NCI-H2029 treated with DMSO at 0.1 percent for 48 hours (cell line): ENCODE measurements around the gene WDHD1.
"Not testable (repeated sequence)": the region's sequence is repeated elsewhere in the genome, so short reads cannot be mapped to it uniquely, and the experiment has no call there.

Experiments
- DNase-seq: peaks from one replicate; lab custom pipeline; 2025; lab: John Stamatoyannopoulos, UW

The WDHD1 gene

DNA sequence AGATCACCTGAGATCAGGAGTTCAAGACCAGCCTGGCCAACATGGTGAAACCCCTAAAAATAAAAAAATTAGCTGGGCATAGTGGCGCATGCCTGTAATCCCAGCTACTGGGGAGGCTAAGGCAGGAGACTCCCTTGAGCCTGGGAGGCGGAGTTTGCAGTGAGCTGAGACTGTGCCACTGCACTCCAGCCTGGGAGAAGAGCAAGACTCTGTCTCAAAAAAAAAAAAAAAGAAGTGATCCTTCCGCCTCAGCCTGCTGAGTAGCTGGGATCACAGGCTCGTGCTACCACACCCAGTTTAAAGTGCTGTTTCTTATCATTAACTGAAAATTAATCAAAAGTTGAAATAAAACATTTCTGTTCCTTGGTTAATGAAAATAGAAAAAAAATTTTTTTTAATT lies 117.9 kb downstream of the WDHD1 start:
- DNase-seq, result not testable (repeated sequence)

DNA sequence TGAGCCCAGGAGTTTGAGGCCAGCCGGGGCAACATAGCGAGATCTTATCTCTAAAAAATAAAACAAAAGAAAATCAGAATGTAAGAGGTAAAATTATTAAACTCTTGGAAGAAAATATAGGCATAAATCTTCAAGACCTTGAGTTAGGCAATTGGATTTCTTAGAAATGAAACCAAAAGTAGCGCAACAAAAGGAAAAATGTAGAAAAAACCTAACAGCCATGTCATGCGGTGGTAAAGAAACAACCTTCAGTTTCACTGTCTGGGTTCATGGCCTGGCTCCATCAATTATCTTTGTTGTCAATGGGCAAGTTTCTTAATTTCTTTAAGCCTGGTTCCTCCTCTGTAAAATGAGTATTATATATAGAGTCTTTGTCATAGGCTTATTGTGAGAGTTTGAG lies 118.7 kb downstream of the WDHD1 start:
- DNase-seq, result no peak

DNA sequence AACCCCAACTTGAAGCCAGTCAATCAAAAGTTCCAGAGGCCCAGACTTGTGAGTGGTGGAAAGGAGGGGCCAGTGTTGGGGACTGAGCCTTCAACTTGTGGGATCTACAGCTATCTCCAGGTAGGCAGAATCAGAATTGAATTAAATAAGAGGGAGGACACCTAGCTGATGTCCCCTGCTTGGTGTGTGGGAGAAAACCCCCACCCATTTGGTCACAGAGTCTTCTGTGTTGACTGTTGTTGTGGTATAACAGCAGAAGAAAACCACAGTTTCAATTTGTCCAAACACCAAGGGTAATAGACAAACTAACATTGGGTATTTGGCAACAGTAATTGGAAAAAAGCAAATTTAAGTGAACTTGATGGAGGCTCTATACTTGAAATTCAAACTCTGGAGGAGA lies 120.8 kb downstream of the WDHD1 start:
- DNase-seq, result no peak

DNA sequence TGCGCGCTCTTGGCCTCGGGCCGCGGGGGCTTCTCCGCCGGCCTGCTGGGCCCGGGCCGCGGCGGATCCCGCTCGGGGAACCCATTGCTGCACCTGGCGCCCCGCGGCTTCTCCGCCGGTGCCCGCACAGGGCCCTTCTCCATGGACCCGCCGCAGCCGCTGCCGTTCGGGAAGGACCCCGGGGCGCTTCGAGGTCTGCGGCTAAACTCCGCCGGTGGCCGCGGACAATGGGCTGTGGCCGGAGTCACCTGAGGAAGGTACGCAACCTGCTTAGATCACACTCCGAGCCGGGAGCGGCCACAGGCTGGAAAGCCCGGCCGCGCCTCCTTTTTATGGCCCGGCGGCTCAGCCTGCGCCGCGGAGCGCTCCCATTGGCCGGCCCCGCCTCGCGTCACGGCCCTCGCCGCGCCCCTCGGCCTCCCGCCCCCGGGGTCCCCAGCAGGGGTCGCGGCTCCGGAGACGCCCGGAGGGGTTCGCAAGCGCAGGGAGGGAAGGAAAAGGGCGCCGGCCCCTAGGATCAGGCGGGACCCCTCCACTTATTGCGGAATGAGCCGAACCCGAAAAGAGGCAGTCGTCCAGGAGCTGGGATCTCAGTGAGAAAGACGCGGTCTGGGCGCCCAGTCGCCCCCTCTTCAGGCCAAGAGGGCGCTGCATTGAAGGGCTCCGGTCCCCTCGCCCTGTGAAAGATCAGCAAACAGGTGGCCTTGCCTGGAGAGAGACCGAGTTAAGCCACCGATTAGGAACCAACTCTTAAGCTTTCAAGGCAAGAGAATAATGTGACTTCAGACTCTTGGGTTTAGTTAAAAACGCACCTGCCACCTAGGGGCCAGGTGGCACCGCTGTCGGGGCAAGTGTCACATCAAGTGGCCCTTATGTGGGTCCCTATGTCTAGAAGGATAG lies 124.1 kb downstream of the WDHD1 start, which contains the start of gene GCH1:
GCH1 (minus strand) TSS at position 306 of the 900 bp plus-strand sequence; CDS start at position 143, 163 bp downstream.
- DNase-seq, result peak; percentile 65

DNA sequence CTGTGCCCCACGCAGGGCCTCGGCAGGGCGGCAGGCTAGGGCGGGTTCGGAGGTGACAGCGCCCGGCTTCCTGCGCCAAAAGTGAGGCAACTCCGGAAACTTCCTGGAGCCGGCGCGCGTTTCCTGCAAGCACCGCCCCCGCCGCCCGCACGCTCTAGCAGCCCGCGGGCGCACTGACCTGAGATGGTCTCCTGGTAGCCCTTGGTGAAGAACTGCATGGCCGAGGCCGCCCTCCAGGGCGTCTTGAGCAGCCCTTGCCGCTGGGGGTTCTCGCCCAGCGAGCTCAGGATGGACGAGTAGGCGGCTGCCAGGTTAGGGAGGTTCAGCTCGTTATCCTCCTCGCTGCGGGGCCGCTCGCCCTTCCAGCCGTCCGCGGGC lies 124.8 kb downstream of the WDHD1 start:
- no peak for DNase-seq

DNA sequence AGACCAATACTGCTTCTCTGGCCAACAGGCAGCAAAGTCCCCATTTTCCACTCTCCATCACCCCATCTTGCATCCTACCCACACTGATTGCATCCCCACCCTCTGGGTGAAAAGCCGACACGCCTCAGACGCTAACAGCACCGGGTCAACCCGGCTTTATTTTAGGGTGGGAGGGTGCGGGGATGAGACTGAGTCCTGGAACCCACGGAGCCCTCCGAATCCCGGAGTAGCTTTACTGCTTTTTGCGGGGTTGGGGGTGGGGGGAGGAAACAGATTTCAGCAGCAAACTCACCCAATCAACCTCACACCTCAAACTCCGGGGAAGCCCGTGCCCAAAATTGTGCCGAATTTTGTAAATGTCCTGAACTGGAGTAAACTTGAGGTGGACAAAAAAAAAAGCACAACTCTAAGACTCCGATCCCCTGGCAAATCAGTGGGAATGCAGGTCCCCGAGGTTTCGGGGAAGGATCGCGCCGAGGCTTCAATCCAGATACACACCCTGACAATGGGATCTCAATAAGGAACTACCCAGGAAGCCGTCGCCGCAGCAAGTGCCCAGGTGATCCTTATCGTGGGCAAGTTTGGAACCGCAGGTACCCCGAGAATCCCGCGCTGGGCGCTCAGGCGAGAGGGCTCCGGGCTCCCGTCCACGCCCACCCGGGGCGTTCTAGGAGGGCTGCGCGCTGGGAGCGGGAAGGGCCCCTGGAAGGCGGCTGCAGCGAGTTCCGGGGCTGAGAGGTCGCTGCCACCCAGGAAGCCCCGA lies 125.3 kb downstream of the WDHD1 start:
- DNase-seq, result no peak

DNA sequence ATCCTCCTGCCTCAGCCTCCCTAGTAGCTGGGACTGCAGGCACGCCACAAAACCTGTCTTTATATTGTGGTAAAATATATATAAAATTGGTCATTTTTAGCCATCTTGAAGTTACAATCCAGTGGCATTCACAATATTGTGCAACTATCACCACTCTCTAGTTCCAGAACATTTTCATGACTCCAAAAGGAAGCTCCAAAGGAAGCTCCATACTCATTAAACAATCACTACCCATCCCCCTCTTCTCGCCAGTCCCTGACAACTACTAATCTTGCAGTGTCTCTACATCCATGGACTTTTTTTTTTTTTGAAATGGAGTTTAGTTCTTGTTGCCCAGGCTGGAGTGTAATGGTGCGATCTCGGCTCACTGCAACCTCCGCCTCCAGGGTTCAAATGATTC lies 127.3 kb downstream of the WDHD1 start:
- no peak for DNase-seq

DNA sequence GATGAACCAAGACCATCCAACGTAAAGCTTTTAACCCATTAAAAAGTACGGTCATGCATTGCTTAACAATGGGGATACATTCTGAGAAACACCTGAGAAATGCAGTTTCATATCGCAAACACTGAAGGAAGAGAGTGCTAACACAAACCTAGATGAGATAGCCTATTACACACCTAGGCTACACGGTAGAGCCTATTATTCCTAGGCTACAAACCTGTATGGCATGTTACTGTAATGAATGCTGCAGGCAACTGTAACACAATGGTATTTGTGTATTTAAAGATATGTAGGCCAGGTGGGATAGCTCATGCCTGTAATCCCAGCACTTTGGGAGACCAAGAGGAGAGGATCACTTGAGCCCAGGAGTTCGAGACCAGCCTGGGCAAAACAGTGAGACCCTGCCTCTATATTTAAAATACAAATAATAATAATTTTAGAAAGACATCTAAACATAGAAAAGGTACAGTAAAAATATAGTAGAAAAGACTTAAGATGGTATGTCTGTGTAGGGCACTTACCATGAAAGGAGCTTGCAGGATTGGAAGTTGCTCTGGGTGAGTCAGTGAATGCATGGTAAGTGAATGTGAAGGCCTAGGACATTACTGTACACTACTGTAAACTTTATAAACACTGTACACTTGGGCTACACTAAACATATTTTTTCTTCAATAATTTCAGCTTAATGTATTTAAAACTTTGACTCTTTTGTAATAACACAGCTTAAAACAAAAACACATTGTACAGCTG lies 128.9 kb downstream of the WDHD1 start:
- DNase-seq, result not testable (repeated sequence)

DNA sequence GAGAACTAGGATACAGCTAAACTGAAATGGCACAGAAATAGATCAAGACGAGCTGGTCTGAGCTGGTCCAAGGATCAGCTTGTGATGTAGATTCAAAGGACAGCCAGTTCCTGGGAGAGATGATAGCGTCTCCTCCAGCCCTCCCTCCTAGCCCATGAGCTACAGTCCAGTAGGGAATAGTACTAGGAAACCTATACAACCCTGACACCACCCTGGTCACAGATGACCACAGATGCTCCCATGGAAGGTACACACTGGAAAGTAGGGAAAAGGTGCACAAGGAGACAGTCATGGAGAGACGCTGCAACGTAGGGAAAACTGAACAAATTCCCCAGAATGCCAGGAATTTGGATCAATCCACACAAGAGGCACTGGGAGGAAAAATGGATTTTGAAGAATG lies 131.2 kb downstream of the WDHD1 start:
- no peak for DNase-seq

DNA sequence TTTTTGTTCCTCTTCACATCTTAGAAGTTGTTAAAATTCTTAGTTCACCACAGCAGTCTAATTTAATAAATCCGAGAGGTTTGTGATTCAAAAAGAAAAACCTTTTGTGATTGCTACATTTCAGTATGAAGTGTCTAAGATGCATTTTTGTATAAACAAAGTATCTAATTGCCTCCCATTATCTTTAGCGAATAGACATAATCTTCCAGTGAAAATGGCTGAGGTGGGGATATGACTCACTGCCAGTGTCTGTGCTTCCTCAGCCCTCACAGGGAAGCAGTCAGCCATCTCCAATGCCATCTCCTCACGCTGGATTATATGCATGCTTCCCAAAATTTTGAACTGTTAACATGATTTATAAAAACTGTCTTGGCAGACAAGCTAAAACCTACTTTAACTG lies 131.9 kb downstream of the WDHD1 start:
- DNase-seq, result no peak

DNA sequence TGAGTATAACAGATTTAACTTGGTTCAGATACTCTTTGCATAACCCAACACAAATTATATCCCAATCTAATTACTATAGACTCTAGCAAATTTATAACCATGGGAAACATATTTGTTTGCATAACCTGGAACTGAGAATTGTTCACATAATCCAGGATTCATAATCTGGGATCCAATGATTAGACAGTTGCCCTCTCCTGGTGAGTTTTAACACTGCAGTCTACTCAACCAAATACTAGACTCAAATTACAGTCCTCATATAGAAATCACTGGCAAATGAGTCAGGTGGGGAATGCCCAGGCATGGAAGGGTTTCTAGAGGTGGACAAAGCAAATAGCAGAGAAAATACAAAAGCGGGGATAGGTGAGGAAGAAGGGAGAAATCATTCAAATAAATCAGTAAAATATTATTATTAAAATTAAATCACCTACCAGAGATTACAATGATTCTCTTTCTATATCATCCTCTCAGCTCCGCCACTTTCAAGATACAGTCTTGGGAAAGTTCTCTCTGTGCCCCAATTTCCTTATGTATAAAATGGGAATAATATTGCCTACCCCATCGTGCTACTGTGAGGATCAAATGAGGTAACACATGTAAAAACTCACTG lies 133.6 kb downstream of the WDHD1 start:
- peak; percentile 81 for DNase-seq

DNA sequence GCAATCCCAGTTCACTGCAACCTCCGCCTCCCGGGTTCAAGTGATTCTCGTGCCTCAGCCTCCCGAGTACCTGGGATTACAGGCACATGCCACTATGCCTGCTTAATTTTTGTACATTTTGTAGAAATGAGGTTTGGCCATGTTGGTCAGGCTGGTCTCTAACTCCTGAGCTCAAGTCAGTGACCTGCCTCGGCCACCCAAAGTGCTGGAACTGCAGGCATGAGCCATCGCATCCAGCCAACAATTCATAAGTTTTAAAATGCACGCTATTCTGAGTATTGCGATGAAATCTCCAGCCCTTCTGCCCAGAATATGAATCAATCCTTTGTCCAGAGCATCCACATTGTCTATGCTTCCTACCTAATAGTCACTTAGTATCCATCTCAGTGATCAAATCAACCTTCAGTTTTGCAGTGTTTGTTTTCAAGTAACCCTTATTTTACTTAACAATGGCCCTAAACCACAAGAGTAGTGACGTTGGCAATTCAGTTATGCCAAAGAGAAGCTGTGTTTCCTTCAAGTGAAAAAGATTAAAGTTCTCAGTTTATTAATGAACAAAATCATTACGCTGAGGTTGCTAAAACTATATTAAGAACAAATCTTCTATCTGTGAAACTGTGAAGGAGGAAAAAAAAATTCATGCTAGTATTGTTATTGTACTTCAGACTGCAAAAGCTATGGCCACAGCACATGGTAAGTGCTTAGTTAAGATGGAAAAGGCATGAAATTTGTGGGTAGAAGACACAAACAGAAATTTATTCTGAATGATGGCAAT lies 135.2 kb downstream of the WDHD1 start:
- no peak for DNase-seq

DNA sequence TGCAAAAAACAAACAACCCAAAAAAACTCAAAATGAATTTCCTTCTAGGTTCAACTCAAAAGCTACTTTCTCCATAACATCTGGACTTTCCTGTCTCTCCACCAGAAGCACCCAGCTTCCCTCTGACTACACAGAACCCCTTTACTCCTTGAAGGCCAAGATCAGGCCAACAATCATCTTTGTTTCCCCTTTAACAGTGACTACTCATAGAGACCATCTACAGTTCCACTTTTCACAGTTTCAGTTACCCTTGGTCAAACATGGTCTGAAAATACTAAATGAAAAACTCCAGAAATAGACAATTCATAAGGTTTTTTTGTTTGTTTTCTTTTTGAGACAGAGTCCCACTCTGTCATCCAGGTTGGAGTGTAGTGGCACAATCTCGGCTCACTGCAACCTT lies 136.1 kb downstream of the WDHD1 start:
- DNase-seq, result no peak

DNA sequence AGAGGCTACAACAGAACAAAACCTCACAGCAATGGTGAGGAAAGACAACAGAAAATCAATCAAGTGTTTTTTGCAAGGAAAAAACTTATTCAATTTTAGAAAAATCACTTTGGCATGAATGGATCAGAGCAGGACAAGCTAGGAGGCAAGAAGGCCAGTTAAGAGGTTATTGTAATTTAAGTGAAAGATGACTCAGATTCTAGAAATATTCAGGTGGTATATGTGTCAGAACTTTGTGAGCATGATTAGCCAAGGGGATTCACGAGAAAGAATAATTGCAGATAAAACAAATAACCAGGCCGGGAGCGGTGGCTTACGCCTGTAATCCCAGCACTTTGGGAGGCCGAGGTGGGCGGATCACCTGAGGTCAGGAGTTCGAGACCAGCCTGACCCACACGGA lies 137.0 kb downstream of the WDHD1 start:
- DNase-seq, result no peak
